H1 (cell line): Measurements from ENCODE around the gene AHRR. TPM values are rescaled to one million over a fixed set of nuclear protein-coding genes. Genes with fewer than 3 reads are reported as not detected.

Experiments
- BRCA1 ChIP-seq: IDR thresholded peaks from 2 replicates; pipeline ENCODE4 v1.6.1; 2012; ENCODE audit warnings: low read depth, low read length, improper control_type of control experiment
- SP4 ChIP-seq: IDR thresholded peaks from 2 replicates; pipeline ENCODE4 v1.6.1; 2012; ENCODE audit warnings: low read length, inconsistent platforms
- polyA plus RNA-seq, 7 experiments: library from polyadenylated mRNA; depleted of rRNA in 3 of 7; stranded (reverse) in 5 of 7; unstranded in 2 of 7; fragments of >200 nt in 5 of 7; fragments of 200-250 nt in 2 of 7; gene quantifications; 1 replicate in 5 of 7; 2 replicates in 1 of 7; 4 replicates in 1 of 7; pipeline versions ENCODE4 v1.2.1 to v1.2.3, GENCODE V29; 2011 to 2013; ENCODE audit warnings: missing spikeins in 2 of 7, mixed read lengths in 2 of 7
- total RNA-seq: library from RNA; stranded (reverse); fragmentation: NEBNext Ultra II Directional; extraction: Animal tissue kit (Norgen Biotek cat#: 25700); gene quantifications from 2 replicates; pipeline ENCODE4 v1.2.1, GENCODE V29; 2021

Gene AHRR
- total and polyA plus RNA-seq, 2 of the 8 experiments (the other 6 are each of a cell fraction or from before 2014, with no cell fraction given): 0.41 to 0.80 TPM

DNA sequence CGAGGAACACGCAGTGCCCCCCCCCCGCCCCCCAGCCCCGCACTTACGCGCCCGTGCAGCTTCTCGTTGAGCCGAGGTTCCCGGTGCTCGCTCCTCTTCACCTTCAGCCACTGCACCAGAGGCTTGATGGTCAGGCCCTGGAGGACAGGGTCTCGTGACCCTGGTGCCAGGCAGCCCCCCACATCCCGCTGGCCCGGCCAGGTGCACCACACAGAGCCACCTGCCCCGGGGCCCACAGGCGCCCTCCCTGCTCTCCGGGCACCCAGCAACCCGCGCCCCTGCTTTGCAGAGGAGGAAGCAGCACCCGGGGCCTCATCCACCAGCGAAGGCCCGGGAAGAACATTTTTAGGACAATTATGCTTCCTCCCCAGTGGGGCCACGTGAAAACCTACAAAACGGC lies 160.5 kb downstream of the AHRR start (continued):
- TF ChIP-seq SP4 (no peak), BRCA1 (no peak)
